Activated CD8-positive, alpha-beta T cell treated with anti-CD3 and anti-CD28 coated beads, Interleukin-2, amount 10 ng/mL, durations not matched to agents 7 days and 5 days (primary cell): ENCODE results near the gene NEK5. TPM values are rescaled to one million over a fixed set of nuclear protein-coding genes. Genes with fewer than 3 reads are reported as not detected.

Source experiments
- ATAC-seq: fragments of 150-1000 bp; cut with Tn5 transposase; one replicate; pipeline ENCODE4 v1.10.0; 2021; ENCODE audit warnings: moderate library complexity
- CTCF ChIA-PET: fragments of 350-600 bp; sonication (Branson Sonifier 250); formaldehyde crosslinking; loops from one replicate; lab custom pipeline; 2021; ENCODE audit warnings: antibody characterized with exemption; lab: Charles Lee
- POLR2A ChIA-PET: fragments of 350-600 bp; sonication (Branson Sonifier 250); formaldehyde crosslinking; loops from one replicate; lab custom pipeline; 2021; ENCODE audit warnings: antibody characterized with exemption; lab: Charles Lee
- DNase-seq: peaks from one replicate; pipeline ENCODE4 v3.0.0-alpha.2; 2020
- H3K27ac Mint-ChIP-seq: one replicate; pipeline ENCODE4 v1.8.0; 2021; ENCODE audit warnings: mild to moderate bottlenecking, mixed read lengths
- H3K27me3 Mint-ChIP-seq: one replicate; pipeline ENCODE4 v1.8.0; 2021; ENCODE audit warnings: low read depth, mixed read lengths
- H3K36me3 Mint-ChIP-seq: one replicate; pipeline ENCODE4 v1.8.0; 2021; ENCODE audit warnings: low read depth, mixed read lengths
- H3K4me1 Mint-ChIP-seq: one replicate; pipeline ENCODE4 v1.8.0; 2021; ENCODE audit warnings: low read depth, mixed read lengths
- H3K4me3 Mint-ChIP-seq: one replicate; pipeline ENCODE4 v1.8.0; 2021; ENCODE audit warnings: mild to moderate bottlenecking, mixed read lengths
- H3K9me3 Mint-ChIP-seq: one replicate; pipeline ENCODE4 v1.8.0; 2022; ENCODE audit warnings: mixed read lengths; ENCODE audit not compliant: insufficient read depth
- total RNA-seq, 2 experiments: library from RNA; stranded (reverse); gene quantifications; one replicate each; pipeline ENCODE4 v1.2.3, GENCODE V29; 2021

Gene NEK5
- total RNA-seq, 2 experiments from 2014 or later = not detected

GRCh38 chr13:51996641-51997040 is 132.2 kb downstream of the NEK5 start:
- no peaks in the 10 kb centered on the region for H3K9me3 Mint-ChIP-seq
- peaks cover 6% of the 10 kb centered on the region for H3K4me1 Mint-ChIP-seq
- DNase-seq (no peak), ATAC-seq (no peak)
- H3K4me3 Mint-ChIP-seq = no peak overlapping the region
- H3K27me3 Mint-ChIP-seq = peaks cover 27% of the 10 kb centered on the region
- no peaks in the 10 kb centered on the region for H3K36me3 Mint-ChIP-seq
- no peak overlapping the region for H3K27ac Mint-ChIP-seq
- ChIA-PET CTCF (no interaction called here), POLR2A (no interaction called here)

GRCh38 chr13:51995677-51996551 is 133.0 kb downstream of the NEK5 start:
- CTCF ChIA-PET = no interaction called here
- no peak overlapping the region for H3K4me3 Mint-ChIP-seq
- H3K36me3 Mint-ChIP-seq = no peaks in the 10 kb centered on the region
- ATAC-seq = peak; percentile 39
- H3K27ac Mint-ChIP-seq = no peak overlapping the region
- no peak for DNase-seq
- H3K9me3 Mint-ChIP-seq = no peaks in the 10 kb centered on the region
- peaks cover 27% of the 10 kb centered on the region for H3K27me3 Mint-ChIP-seq
- H3K4me1 Mint-ChIP-seq = peaks cover 6% of the 10 kb centered on the region
- POLR2A ChIA-PET = no interaction called here

- DNase-seq = no peak
- peaks cover 6% of the 10 kb centered on the region for H3K4me1 Mint-ChIP-seq
- POLR2A ChIA-PET = no interaction called here
- no peaks in the 10 kb centered on the region for H3K9me3 Mint-ChIP-seq
- H3K27me3 Mint-ChIP-seq = peaks cover 16% of the 10 kb centered on the region
- no peak overlapping the region for H3K4me3 Mint-ChIP-seq
- no peak for ATAC-seq
- H3K36me3 Mint-ChIP-seq = no peaks in the 10 kb centered on the region
- CTCF ChIA-PET = no interaction called here
- no peak overlapping the region for H3K27ac Mint-ChIP-seq
Observed at GRCh38 chr13:51993713-51994112, 135.2 kb downstream of the NEK5 start.

DNA sequence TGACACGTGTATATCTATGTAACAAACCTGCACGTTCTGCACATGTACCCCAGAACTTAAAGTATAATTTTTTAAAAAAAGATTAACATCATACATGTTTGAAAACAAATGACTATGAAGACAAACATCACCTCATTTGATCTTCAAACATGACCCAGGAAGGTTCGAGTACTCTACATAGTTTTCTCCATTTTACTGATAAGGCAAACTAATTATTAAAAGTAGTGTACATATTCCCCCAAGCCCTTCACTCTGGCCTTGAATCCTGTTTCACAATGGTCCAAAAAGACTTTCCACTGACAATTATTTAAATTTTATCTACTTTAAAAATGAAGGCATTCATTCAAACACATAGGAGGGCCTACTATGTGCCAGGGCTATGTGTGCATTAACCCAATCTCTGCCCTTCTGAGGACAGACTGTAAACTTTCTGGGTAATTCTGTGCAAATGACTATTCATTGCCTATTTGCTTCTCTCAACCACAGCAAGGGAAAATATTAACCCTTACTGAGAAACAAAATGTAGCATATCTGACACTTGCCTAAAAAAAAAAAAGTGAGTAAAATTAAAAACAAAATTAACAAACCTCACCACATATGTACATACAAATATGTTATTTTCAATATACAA is 139.8 kb downstream of the NEK5 start:
- H3K36me3 Mint-ChIP-seq = no peaks in the 10 kb centered on the region
- no peak overlapping the region for H3K4me3 Mint-ChIP-seq
- H3K4me1 Mint-ChIP-seq = no peaks in the 10 kb centered on the region
- no peak for ATAC-seq
- ChIA-PET POLR2A (no interaction called here), CTCF (no interaction called here)
- no peak overlapping the region for H3K27ac Mint-ChIP-seq
- H3K9me3 Mint-ChIP-seq = no peaks in the 10 kb centered on the region
- no peak for DNase-seq
- H3K27me3 Mint-ChIP-seq = peaks cover 34% of the 10 kb centered on the region

Other genes with a start within 250 kb of the NEK5 start
- gene ATP7B, start 117.6 kb downstream of the NEK5 start, total RNA-seq = under 1 TPM; 0.29 to 0.37 TPM
- 10 to 100 TPM; 22.9 to 28.3 TPM for gene ALG11, start 116.7 kb downstream of the NEK5 start, total RNA-seq
- 10 to 100 TPM in 1 of 2 experiments, 1 to 10 TPM in 1; 8.5 to 10.5 TPM for gene UTP14C, start 104.4 kb downstream of the NEK5 start, total RNA-seq
- 1 to 10 TPM in 1 of 2 experiments, under 1 TPM in 1; 0.39 to 2.5 TPM for gene NEK3, start 30.5 kb upstream of the NEK5 start, total RNA-seq